Tibial nerve (tissue), 4 donors: ENCODE data around the gene CTDSP2. TPM values are rescaled to one million over a fixed set of nuclear protein-coding genes. Genes with fewer than 3 reads are reported as not detected.

Experiments used
- DNase-seq, 2 donors: peaks; one replicate each; pipeline ENCODE4 v3.0.0-alpha.2; 2019; ENCODE audit warnings: low spot score in 2 of 2
- H3K27ac ChIP-seq, 4 donors: fragments of 200-600 bp; sonication (generic) in 3 of 4; one replicate each; pipeline ENCODE4 v1.5.1; 2017 to 2019; ENCODE audit warnings: mild to moderate bottlenecking in 1 of 4
- H3K27me3 ChIP-seq, 2 donors: fragments of 200-600 bp; sonication (generic) in 1 of 2; one replicate each; pipeline versions ENCODE4 v1.5.1 to v1.6.0; 2017 to 2019
- H3K36me3 ChIP-seq, 3 donors: fragments of 200-600 bp; sonication (generic); one replicate each; pipeline ENCODE4 v1.5.1; 2018 to 2019
- H3K4me1 ChIP-seq, 4 donors: fragments of 200-600 bp; sonication (generic) in 3 of 4; one replicate each; pipeline ENCODE4 v1.5.1; 2017 to 2019
- H3K4me3 ChIP-seq, 4 donors: fragments of 200-600 bp; sonication (generic) in 3 of 4; one replicate each; pipeline ENCODE4 v1.5.1; 2017 to 2019; ENCODE audit warnings: mild to moderate bottlenecking in 1 of 4, moderate library complexity in 1 of 4
- H3K9me3 ChIP-seq, 4 donors: fragments of 200-600 bp; sonication (generic) in 3 of 4; one replicate each; pipeline ENCODE4 v1.5.1; 2017 to 2019
- CTCF ChIP-seq, 5 experiments: fragments of 200-600 bp in 3 of 5; fragments of 450-650 bp in 2 of 5; sonication (generic) in 3 of 5; IDR thresholded peaks; one replicate each; pipeline ENCODE4 v1.5.1; 2016 to 2019; ENCODE audit warnings: antibody characterized with exemption in 5 of 5, mild to moderate bottlenecking in 3 of 5, moderate library complexity in 2 of 5
- EP300 ChIP-seq, 2 donors: sonication (generic); formaldehyde crosslinking; IDR thresholded peaks; one replicate each; pipeline ENCODE4 v1.6.1; 2017; ENCODE audit warnings: antibody characterized with exemption in 2 of 2, mild to moderate bottlenecking in 1 of 2
- POLR2A ChIP-seq, 2 donors: fragments of 450-650 bp; IDR thresholded peaks; one replicate each; pipeline ENCODE4 v1.6.1; 2017; ENCODE audit warnings: antibody characterized with exemption in 2 of 2, mild to moderate bottlenecking in 2 of 2, moderate library complexity in 2 of 2
- WGBS, 2 donors: methylation state at CpG; one replicate each; pipeline ENCODE4 v1.1.5; 2018; 5-methylcytosine and 5-hydroxymethylcytosine counted together
- total RNA-seq, 4 donors: library from RNA; depleted of rRNA; stranded (reverse); fragments of >200 nt; gene quantifications; one replicate each; pipeline ENCODE4 v1.1.0, GENCODE V29; 2016

Gene CTDSP2
- total RNA-seq, result 100 to 1,000 TPM; 117 to 141 (median 123) TPM

GRCh38 chr12:57846577-57847319 is at the start of gene CTDSP2:
TSS of gene CTDSP2 (minus strand) at chr12:57846729. CDS start at chr12:57846435, 294 bp downstream.
- 0 to 1% methylated on average over 27 to 42 of the region's 58 CpGs for WGBS, 2 donors
- Histone ChIP-seq H3K36me3 (no peaks in the 10 kb centered on the region), H3K4me1 (peaks cover 4 to 52% (median 35%) of the 10 kb centered on the region in 4 donors), H3K27ac (peak within 1 kb of the TSS; percentile 99 to 100 (median 100)), H3K9me3 (no peaks in the 10 kb centered on the region), H3K4me3 (peak within 1 kb of the TSS; percentile 89 to 99 (median 94)), H3K27me3 (no peaks in the 10 kb centered on the region)
- TF ChIP-seq POLR2A (IDR thresholded peaks at IDR 0.05) (peak; percentile 72 to 95), CTCF (IDR thresholded peaks at IDR 0.05) (peak in 3 of 5 experiments; percentile 11 to 31 (median 18)), EP300 (IDR thresholded peaks at IDR 0.05) (peak in 1 of 2 donors; percentile 91)
- DNase-seq, result peak; percentile 100

- Histone ChIP-seq H3K9me3 (no peaks in the 10 kb centered on the region), H3K4me3 (peak overlapping the region; percentile 52 to 64 (median 60)), H3K4me1 (peaks cover 7 to 83% (median 73%) of the 10 kb centered on the region in 4 donors), H3K27ac (peak overlapping the region; percentile 93 to 99 (median 94)), H3K27me3 (no peaks in the 10 kb centered on the region), H3K36me3 (no peaks in the 10 kb centered on the region)
- 4 to 7% methylated on average over 6 of the region's 6 CpGs for WGBS, 2 donors
- TF ChIP-seq CTCF (IDR thresholded peaks at IDR 0.05) (peak in 4 of 5 experiments; percentile 19 to 64 (median 32)), POLR2A (IDR thresholded peaks at IDR 0.05) (no peak)
- DNase-seq, result no peak
These were observed 49.5 kb upstream of the CTDSP2 start for GRCh38 chr12:57896115-57896433.

- Histone ChIP-seq H3K27ac (peak overlapping the region; percentile 93 to 99 (median 94)), H3K36me3 (no peaks in the 10 kb centered on the region)
- 35 to 43% methylated on average over 5 of the region's 5 CpGs for WGBS, 2 donors
These were observed 49.0 kb upstream of the CTDSP2 start for GRCh38 chr12:57895389-57896114.

GRCh38 chr12:57894399-57895292 is 48.1 kb upstream of the CTDSP2 start:
- no peak for DNase-seq
- no peaks in the 10 kb centered on the region for H3K27me3 ChIP-seq
- peak overlapping the region; percentile 93 to 99 (median 94) for H3K27ac ChIP-seq
- H3K4me1 ChIP-seq, result peaks cover 7 to 97% (median 82%) of the 10 kb centered on the region in 4 donors
- 44 to 46% methylated on average over 6 of the region's 6 CpGs for WGBS, 2 donors
- H3K36me3 ChIP-seq, result no peaks in the 10 kb centered on the region
- H3K4me3 ChIP-seq, result peak overlapping the region in 1 of 4 donors; percentile 17
- H3K9me3 ChIP-seq, result no peaks in the 10 kb centered on the region
- no peak for TF ChIP-seq POLR2A (IDR thresholded peaks at IDR 0.05)
- TF ChIP-seq CTCF (IDR thresholded peaks at IDR 0.05), result no peak
- no peak for TF ChIP-seq EP300 (IDR thresholded peaks at IDR 0.05)

More at GRCh38 chr12:57895389-57896114, 49.0 kb upstream of the CTDSP2 start:
- Histone ChIP-seq H3K27me3 (no peaks in the 10 kb centered on the region), H3K4me3 (peak overlapping the region in 2 of 4 donors; percentile 57 to 64), H3K9me3 (no peaks in the 10 kb centered on the region), H3K4me1 (peaks cover 7 to 88% (median 74%) of the 10 kb centered on the region in 4 donors)
- TF ChIP-seq EP300 (IDR thresholded peaks at IDR 0.05) (no peak), POLR2A (IDR thresholded peaks at IDR 0.05) (no peak), CTCF (IDR thresholded peaks at IDR 0.05) (no peak)
- no peak for DNase-seq
